OCI-LY3 (cell line): ENCODE results near the gene RMDN3.

Experiments used
- H2AFZ ChIP-seq: fragments of 200-600, 300-600 bp; shearing (Covaris generic); 2 replicates; pipeline ENCODE4 v1.6.0; 2014; ENCODE audit warnings: antibody characterized with exemption, low read depth, low read length
- H3K27ac ChIP-seq: fragments of 200-600, 300-600 bp; sonication (generic); 2 replicates; pipeline ENCODE4 v1.5.1; 2014; ENCODE audit warnings: mild to moderate bottlenecking, low read length, moderate library complexity, mixed read lengths
- H3K27me3 ChIP-seq: fragments of 200-600, 300-600 bp; sonication (generic); 2 replicates; pipeline ENCODE4 v1.6.1; 2014; ENCODE audit warnings: low read depth, low read length, mixed read lengths
- H3K36me3 ChIP-seq: fragments of 200-600, 300-600 bp; sonication (generic); replicated peaks from 2 replicates; pipeline ENCODE3; 2014; ENCODE audit warnings: low read depth, low read length, mixed read lengths
- H3K4me1 ChIP-seq: fragments of 300-600, 200-600 bp; sonication (generic); 2 replicates; pipeline ENCODE4 v1.6.1; 2014; ENCODE audit warnings: low read length, mixed read lengths
- H3K4me2 ChIP-seq: fragments of 200-600, 300-600 bp; sonication (generic); 2 replicates; pipeline ENCODE4 v1.6.1; 2014; ENCODE audit warnings: low read length, mixed read lengths
- H3K4me3 ChIP-seq: fragments of 300-600, 200-600 bp; sonication (generic); 2 replicates; pipeline ENCODE4 v1.5.1; 2014; ENCODE audit warnings: antibody characterized with exemption, mild to moderate bottlenecking, low read length, moderate library complexity
- H3K79me2 ChIP-seq: fragments of 300-600, 200-600 bp; shearing (Covaris generic); 2 replicates; pipeline ENCODE4 v1.6.1; 2014; ENCODE audit warnings: mild to moderate bottlenecking, low read length, mixed read lengths
- H3K9ac ChIP-seq: fragments of 300-600, 200-600 bp; shearing (Covaris generic); 2 replicates; pipeline ENCODE4 v1.6.0; 2014; ENCODE audit warnings: mild to moderate bottlenecking, low read length, moderate library complexity
- H3K9me3 ChIP-seq: fragments of 200-600, 300-600 bp; shearing (Covaris generic); 2 replicates; pipeline ENCODE4 v1.6.1; 2014; ENCODE audit warnings: low read length, mixed read lengths; ENCODE audit not compliant: insufficient read depth
- H4K20me1 ChIP-seq: fragments of 200-600, 300-600 bp; sonication (generic); 2 replicates; pipeline ENCODE4 v1.6.1; 2016; ENCODE audit warnings: low read length, mixed read lengths; ENCODE audit not compliant: insufficient read depth
- EZH2phosphoT487 ChIP-seq: fragments of 200-600 bp; shearing (Covaris generic); IDR thresholded peaks from 2 replicates; pipeline ENCODE4 v1.6.1; 2018; ENCODE audit warnings: antibody characterized with exemption, mixed run types, low read depth
- TF ChIP-seq, protein P1 (sequence below): fragments of 200-600, 300-600 bp; sonication (generic); IDR thresholded peaks from 2 replicates; pipeline ENCODE4 v1.5.1; 2014; ENCODE audit warnings: antibody characterized with exemption, low read length, low read depth

Gene RMDN3

DNA sequence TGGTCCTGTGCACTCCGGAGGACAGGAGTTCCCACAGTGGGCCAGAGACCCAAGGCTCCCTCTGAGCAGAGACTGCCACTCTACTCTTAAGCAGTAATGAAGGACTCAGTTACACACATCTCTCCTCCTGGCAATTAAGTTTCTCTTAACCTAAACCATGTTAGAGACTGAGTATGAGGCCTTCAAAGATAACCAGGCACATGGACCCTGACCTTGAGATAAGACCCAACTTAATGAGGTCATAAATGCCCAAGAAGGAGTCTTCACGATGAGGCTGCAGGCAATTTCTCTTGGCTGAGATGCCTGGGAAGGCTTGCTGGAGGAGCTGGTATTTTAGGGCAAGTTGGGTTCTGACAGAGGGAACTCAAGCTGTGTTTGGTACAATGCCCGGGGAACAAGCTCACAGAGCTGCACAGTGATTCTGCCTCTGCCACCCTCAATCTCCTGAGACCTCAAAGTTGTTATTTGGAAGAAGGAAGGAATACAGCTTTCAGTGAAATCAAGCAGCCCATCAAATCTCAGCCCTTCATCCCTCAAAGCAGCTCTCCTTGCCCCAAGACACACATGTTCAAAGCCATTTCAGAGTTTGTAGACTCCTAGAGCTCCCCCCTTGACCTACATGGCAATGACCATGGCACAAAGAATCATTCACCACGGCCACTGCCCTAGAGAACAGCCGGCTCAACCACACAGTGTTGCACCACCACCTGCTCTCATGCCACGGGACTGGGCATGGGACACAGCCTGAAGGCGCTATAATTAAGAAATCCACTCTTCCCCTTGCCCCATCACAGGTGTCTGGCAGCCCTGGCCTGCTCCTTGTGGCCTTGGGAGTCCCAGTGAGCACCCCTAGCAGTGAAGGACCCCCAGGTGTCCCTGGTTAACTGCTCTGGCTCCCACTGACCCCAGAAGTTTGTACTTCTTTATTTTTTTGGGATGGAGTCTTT, 7.1 kb downstream of the RMDN3 start:
- no peak overlapping the region for H3K27ac ChIP-seq
- peaks cover 24% of the 10 kb centered on the region for H3K4me1 ChIP-seq
- H3K27me3 ChIP-seq, result no peaks in the 10 kb centered on the region
- H4K20me1 ChIP-seq, result no peaks in the 10 kb centered on the region
- peaks cover 47% of the 10 kb centered on the region for H3K36me3 ChIP-seq
- TF ChIP-seq, protein P1, sequence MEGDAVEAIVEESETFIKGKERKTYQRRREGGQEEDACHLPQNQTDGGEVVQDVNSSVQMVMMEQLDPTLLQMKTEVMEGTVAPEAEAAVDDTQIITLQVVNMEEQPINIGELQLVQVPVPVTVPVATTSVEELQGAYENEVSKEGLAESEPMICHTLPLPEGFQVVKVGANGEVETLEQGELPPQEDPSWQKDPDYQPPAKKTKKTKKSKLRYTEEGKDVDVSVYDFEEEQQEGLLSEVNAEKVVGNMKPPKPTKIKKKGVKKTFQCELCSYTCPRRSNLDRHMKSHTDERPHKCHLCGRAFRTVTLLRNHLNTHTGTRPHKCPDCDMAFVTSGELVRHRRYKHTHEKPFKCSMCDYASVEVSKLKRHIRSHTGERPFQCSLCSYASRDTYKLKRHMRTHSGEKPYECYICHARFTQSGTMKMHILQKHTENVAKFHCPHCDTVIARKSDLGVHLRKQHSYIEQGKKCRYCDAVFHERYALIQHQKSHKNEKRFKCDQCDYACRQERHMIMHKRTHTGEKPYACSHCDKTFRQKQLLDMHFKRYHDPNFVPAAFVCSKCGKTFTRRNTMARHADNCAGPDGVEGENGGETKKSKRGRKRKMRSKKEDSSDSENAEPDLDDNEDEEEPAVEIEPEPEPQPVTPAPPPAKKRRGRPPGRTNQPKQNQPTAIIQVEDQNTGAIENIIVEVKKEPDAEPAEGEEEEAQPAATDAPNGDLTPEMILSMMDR, result no peak
- TF ChIP-seq EZH2phosphoT487, result no peak
- no peak overlapping the region for H3K4me2 ChIP-seq
- no peaks in the 10 kb centered on the region for H3K9me3 ChIP-seq
- peaks cover 18% of the 10 kb centered on the region for H3K79me2 ChIP-seq
- no peak overlapping the region for H3K4me3 ChIP-seq
- no peak overlapping the region for H3K9ac ChIP-seq
- H2AFZ ChIP-seq, result no peak overlapping the region

DNA sequence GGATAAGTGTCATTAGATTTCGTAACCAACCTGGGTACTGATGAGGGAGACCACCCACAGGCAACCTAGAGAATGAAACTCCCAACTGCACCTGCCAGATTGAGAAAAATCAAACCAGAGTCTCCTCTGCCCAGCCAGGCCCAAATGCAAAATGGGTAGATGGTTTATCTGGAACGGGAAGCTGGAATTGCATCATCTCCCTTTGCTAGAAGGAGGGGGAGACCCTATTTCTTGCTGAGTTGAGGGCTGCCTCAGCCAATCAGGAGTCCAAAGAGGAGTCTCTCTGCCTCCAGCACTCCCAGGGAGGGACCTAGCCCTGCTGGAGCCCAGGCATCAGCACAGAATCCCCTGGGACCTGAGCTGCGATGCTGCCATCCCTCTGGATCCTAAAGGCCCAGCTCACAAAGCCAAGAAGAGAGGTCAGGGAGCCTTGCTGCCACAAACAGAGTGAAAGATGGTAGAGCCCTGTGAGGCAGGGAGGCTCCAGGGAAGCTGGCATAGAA, 8.1 kb downstream of the RMDN3 start:
- H3K36me3 ChIP-seq, result peaks cover 46% of the 10 kb centered on the region
- H3K9me3 ChIP-seq, result no peaks in the 10 kb centered on the region
- H4K20me1 ChIP-seq, result no peaks in the 10 kb centered on the region
- H3K4me3 ChIP-seq, result no peak overlapping the region
- H3K27ac ChIP-seq, result no peak overlapping the region
- TF ChIP-seq, protein P1, result no peak
- no peak for TF ChIP-seq EZH2phosphoT487
- H3K27me3 ChIP-seq, result no peaks in the 10 kb centered on the region
- no peak overlapping the region for H3K4me2 ChIP-seq
- no peak overlapping the region for H2AFZ ChIP-seq
- H3K9ac ChIP-seq, result no peak overlapping the region
- peaks cover 8% of the 10 kb centered on the region for H3K79me2 ChIP-seq
- H3K4me1 ChIP-seq, result peaks cover 24% of the 10 kb centered on the region

DNA sequence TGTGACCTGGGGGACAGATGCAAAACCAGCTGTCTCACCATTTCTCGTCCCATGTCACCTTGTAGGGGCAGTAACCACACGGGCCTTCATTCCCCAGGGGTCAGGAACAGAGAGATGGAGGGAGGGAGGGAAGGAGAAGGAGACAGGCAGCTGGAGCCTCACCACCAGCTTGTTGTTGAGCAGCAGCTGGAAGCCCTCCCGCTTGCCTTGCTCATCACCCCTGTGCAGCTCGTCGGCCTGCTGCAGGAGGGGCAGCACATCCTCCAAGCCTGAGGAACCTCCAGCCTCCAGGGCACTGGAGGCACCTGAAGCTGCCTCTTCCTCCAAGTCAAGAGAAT, 10.3 kb downstream of the RMDN3 start:
- Histone ChIP-seq H3K4me3 (no peak overlapping the region), H3K36me3 (peaks cover 34% of the 10 kb centered on the region), H3K9ac (no peak overlapping the region), H3K9me3 (no peaks in the 10 kb centered on the region), H3K4me1 (peaks cover 24% of the 10 kb centered on the region), H2AFZ (no peak overlapping the region), H4K20me1 (no peaks in the 10 kb centered on the region), H3K27me3 (no peaks in the 10 kb centered on the region), H3K4me2 (no peak overlapping the region), H3K27ac (no peak overlapping the region), H3K79me2 (no peaks in the 10 kb centered on the region)
- TF ChIP-seq EZH2phosphoT487, result no peak
- TF ChIP-seq, protein P1, result no peak

DNA sequence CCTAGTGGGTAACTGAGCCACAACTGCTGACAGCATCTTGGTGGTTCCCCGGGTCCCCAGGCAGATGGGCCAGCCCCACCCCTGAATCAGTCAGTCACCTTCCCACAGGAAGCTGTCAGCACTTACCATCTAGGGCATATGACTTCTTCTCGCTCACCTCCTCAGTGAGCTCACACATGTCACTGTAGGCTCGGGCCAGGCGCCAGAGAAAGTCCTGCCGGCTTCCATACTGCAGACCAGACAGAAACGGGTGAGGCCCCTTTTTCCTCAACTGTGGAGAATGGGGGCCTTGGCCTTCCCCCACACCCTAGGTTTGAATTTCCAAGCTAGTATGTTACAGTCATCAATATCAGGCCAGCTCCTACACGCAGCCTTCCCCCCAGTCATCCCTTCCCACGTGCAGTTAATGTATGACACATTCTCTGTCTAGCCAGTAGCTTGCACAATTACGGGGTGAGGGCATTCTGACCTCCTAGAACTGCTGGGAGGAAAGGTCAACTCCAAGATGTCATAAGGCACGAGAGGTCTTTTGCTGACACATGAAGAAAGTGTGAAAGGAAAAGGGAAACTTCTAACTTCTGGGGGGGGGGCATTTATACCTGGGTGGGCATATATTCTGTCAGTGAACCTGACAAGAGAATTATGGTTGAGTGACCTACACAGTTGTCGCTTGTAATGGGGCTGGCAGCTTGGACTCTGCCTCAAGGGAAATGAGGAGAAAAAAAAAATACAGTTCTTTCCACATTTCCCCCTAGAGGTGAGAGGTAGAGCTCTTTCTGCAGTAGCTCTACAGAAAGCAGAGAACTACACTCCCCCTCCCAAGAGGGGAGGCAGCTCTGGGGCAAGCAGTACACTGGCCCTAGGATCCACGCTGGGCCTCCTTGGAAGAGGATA, 10.9 kb downstream of the RMDN3 start:
- TF ChIP-seq EZH2phosphoT487, result no peak
- TF ChIP-seq, protein P1, result no peak
- Histone ChIP-seq H2AFZ (no peak overlapping the region), H3K9me3 (no peaks in the 10 kb centered on the region), H3K36me3 (peaks cover 34% of the 10 kb centered on the region), H3K79me2 (no peaks in the 10 kb centered on the region), H4K20me1 (no peaks in the 10 kb centered on the region), H3K4me3 (no peak overlapping the region), H3K9ac (no peak overlapping the region), H3K27ac (no peak overlapping the region), H3K4me2 (no peak overlapping the region), H3K4me1 (peaks cover 24% of the 10 kb centered on the region), H3K27me3 (no peaks in the 10 kb centered on the region)
